Gastroesophageal sphincter (tissue), 3 donors: Measurements from ENCODE around the gene LRCH2.

Experiments used
- CTCF ChIP-seq, 4 experiments: fragments of 200-600 bp in 2 of 4; fragments of 450-650 bp in 2 of 4; sonication (generic) in 1 of 4; IDR thresholded peaks; one replicate each; pipeline ENCODE4 v1.5.1; 2017 to 2019; ENCODE audit warnings: antibody characterized with exemption in 4 of 4, mild to moderate bottlenecking in 2 of 4, moderate library complexity in 2 of 4
- EP300 ChIP-seq: sonication (generic); formaldehyde crosslinking; IDR thresholded peaks from one replicate; pipeline ENCODE4 v1.6.1; 2017; ENCODE audit warnings: antibody characterized with exemption, mild to moderate bottlenecking

- TF ChIP-seq CTCF (IDR thresholded peaks at IDR 0.05) (no peak), EP300 (no peak)
Observed at GRCh38 chrX:115269051-115269683, 35.3 kb upstream of the LRCH2 start.
